NK-92 treated with Interleukin-12 subunit alpha and Interleukin-12 subunit beta, amount 100 ng/mL, for 24 hours (cell line): ENCODE data around the gene ANO1.
"Not testable (repeated sequence)": the region's sequence is repeated elsewhere in the genome, so short reads cannot be mapped to it uniquely, and the experiment has no call there.

ENCODE experiments used
- DNase-seq: peaks from one replicate; lab custom pipeline; 2025; lab: John Stamatoyannopoulos, UW

Gene ANO1

GRCh38 chr11:70192666-70193410 is 114.7 kb downstream of the ANO1 start:
- DNase-seq: no peak

DNA sequence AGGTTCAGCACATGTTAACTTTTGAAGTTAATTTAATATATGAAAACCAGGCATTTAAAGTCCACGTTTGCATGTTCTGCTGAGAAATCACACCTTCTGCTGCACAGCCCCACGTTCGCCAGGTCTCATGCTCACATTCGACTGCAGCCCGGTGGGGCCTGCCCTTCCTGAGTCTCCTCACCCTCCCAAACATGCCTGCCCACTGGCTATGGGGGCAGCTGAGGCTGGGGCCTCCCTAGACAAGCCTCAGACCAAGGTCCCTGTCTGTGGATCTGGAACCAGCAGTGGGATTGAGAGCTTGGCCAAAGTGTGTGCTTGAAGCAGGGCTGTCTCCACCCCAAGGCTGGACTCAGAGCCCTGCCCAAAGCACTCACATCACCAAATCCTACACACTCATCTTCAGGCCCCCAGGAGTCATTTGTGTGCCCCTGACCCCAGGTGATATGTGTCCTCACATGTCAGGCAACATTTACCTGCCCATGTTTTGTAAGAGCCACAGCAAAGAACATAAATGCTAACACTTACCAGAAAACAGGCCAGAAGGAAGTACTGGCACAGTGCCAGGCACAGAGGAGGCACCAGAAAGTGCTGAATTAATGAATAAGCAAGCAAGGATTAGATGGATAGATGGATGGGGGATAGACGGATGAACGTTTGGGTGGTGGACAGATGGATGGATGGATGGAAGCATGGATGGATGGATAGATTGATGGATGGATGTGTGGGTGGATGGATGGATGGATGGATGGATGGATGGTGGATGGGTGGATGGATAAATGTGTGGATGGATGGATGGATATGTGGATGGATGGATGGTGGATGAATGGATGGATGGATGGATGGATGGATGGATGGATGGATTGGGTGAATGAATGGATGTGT is 115.5 kb downstream of the ANO1 start:
- no peak for DNase-seq

DNA sequence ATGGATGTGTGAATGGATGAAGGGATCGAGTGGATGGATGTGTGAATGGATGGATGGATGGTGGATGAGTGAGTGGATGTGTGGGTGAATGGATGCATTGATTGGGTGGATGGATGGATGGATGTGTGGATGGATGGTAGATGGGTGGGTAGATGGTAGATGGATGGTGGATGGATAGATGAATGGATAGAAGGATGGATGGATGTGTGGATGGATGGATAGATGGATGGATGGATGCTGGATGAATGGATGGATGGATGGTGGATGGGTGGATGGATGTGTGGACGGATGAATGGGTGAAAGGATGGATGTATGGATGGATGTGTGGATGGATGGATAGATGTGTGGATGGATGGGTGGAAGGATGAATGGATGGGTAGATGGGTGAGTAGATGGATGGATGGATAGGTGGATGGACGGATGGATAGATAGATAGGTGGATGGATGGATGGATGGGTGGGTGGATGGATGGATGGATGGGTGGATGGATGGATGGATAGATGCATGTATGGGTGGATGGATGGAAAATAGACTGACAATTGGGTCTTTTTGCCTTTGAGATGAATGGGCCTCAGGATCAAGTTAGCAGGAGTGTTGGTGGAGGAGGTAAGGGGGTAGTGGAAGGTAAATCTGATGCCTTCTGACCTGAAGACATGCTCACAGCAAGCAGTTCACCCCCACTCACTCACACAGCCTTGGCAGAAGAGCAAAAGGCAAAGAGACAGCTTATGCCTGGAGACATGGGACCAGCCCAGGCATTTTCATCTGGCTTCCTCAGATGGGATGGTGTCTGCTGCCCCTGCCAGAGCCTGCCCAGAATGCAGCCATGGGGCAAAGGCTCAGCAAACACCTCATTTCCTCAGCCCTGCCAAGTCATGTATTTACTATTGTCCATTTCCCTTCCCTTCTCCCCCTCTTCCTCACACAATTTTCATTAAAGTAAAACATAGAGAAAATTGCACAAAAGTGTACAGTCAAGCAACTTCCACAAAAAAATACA is 117.0 kb downstream of the ANO1 start:
- no peak for DNase-seq

DNA sequence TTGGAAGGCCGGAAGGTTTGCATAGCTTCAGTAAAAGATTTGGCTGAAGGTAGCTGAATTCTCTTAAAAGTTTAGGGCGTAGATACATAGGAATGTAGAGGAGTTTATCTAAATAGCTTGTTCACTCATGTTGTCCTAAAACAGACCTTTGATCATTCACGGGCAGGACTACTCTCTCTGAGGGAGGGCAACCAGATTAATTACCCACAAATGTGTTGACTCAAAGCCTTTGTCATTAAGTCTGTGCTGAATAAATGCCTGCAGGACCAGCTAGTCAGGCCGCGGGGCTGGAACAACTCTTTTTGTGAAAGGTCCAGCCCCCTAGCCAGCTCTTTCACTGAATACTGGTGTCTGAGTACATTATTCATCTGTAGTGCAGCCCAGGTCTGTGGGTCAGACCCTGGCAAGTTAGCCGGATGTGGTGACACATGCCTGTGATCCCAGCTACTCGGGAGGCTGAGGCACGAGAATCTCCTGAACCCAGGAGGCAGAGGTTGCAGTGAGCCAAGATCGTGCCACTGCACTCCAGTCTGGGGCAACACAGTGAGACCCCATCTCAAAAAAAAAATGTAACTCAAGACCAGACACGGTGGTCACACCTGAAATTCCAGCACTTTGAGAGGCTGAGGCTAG is 122.2 kb downstream of the ANO1 start:
- DNase-seq: no peak

DNA sequence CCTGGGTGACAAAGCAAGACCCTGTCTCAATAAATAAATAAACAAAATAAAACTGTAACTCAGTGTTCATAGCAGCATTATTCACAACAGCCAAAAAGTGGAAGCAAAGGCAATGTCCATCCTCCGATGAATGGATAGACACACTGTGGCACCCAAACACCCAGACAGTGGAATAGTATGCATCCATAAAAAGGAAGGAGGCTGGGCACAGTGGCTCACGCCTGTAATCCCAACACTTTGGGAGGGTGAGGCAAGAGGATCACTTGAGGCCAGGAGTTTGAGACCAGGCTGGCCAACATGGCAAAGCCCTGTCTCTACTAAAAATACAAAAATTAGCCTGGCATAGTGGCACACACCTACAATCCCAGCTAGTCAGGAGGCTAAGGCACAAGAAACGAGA is 122.9 kb downstream of the ANO1 start:
- DNase-seq: not testable (repeated sequence)

DNA sequence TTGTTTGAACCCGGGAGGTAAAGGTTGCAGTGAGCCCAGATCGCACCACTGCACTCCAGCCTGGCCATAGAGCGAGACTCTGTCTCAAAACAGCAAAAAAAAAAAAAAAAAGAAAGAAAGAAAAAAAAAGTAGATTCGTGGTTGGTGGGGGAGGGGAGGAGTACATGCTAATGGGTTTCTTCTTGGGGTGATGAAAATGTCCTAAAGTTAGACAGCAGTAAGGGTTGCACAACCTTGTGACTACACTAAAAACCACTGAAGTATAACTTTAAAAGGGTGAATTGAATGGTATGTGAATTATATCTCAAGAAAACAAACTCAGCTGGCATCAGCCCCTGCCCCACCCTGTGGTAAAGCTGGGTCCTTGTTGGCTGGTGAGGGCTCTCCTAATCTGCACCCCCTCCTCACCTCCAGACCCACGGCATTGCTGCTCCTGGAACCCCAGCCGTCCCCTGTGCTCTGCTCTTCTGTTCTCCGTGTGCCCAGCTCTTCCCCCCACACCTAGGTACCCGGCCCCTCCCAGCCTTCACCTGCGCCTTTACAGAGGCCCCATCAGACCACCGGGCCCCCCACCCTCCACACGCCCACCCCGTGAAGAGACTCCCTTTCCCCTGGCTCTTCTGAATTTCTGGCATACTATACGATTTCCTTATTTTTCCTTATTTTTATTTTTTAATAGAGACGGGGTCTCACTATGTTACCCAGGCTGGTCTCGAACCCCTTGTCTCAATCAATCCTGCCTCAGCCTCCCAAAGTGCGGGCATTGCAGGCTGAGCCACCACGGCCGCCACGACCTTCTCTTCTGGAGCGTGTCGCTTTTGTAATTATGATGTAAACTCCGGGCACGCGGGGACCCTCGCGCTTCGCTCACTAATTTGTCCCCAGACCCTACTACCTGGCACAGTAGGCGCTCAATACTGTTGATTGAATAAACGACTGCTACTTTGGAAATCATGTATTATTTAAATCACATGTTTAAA is 124.1 kb downstream of the ANO1 start:
- peak; percentile 31 for DNase-seq

GRCh38 chr11:70202920-70203750 is 125.0 kb downstream of the ANO1 start, which contains the start of gene FADD:
Gene FADD, plus strand, starts transcription at chr11:70203296. Its CDS starts 164 bp downstream, at chr11:70203460.
- DNase-seq: peak; percentile 89

DNA sequence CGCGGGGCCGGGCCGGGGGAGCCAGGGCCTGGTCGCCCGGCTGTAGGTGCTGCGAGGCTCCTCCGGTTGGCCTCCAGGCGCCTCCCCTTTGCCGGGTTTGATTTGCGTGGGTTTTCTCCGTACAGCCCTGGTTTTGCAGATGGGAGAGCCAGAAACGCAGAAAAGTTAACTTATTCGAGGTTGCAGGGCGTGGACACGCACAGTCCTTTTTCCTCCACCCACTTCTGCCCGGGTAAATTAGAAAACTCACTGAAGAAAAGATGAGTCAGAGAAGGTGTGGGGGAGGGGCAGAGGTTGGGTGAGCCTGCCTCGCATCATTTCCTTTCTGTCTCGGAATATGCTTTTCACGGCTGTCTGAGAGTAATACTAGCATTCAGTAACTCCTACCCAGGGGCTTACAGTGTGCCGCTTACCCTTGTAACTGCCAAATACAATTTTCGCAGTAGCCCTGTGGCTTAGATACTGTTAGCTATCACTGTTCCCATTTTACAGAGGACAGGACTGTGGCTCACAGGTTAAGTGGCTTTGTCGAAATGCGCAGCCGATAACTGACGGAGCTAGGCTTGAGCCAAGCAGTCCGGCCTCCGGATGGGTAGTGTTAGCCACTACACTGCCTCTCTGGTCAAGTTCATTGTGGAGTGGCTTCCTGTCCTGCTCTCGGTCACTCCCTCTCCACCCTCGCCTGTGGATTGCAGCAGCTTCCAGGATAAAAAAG is 125.8 kb downstream of the ANO1 start:
- peak; percentile 84 for DNase-seq

DNA sequence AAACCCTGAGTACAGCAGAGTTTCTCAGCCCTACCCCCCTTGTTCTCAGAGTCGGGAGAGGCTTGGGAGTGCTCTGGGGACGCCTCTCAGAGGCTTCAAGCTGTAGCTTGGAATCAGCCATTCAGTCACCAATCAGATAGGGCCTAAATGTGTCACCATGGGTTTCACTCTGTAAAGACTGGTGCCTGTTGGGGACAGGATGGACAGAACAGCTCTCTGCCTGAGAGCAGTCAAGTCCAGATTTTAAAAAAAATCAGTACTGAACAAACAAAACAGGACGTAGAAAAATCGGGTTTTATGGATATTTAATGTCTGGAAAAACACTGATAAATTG is 126.3 kb downstream of the ANO1 start:
- DNase-seq: no peak

DNA sequence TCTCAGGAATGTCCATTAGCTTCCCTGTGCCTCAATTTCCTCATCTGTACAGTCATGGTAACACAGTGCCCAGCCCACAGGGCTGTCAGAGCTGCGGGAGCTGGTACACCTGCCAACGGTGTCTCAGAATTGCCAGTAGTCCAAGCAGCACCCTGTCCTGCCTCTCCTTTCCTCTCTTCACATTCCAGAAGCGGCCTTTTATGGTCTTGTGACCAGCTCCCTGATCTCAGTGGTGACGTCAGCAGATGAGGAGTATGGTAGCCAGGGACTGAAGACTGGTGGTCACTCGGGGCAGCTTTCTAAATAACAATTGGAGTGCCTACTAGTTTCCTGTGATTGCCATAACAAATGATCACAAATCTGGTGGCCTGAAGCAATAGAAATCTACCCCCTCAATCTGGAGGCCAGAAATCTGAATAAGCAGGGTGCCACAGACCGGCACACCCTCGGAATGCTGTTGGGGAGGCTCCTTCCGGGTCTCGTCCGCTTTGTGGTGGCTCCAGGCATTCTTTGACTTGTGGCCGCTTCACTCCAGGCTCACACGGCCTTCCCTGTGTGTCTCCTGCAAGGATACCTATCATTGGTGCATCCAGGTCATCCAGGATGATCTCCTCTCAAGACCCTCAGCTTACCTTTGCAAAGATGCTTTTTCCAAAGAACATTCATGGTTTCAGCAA is 127.1 kb downstream of the ANO1 start:
- no peak for DNase-seq

DNA sequence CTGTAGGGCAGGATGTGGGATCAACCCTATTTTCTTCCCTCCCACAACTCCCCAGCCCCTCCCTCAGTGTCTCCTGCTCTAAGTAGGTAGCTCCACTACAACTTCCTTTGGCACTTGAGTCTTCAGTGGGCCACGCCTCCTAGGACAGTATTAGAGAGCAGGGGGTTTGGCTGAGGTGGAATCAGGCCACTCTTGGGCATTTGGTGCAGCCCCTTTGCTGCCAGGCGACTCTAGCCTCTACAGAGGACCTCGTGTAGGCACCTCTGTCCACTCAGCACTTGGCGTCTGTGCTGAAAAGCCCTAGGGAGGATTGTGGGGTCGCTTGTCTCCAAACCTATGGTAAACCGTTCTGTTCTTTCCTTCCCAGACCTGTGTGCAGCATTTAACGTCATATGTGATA is 127.6 kb downstream of the ANO1 start:
- DNase-seq: no peak

GRCh38 chr11:70206226-70206981 is 128.3 kb downstream of the ANO1 start:
- no peak for DNase-seq

GRCh38 chr11:70206982-70207376 is 128.9 kb downstream of the ANO1 start:
- no peak for DNase-seq

DNA sequence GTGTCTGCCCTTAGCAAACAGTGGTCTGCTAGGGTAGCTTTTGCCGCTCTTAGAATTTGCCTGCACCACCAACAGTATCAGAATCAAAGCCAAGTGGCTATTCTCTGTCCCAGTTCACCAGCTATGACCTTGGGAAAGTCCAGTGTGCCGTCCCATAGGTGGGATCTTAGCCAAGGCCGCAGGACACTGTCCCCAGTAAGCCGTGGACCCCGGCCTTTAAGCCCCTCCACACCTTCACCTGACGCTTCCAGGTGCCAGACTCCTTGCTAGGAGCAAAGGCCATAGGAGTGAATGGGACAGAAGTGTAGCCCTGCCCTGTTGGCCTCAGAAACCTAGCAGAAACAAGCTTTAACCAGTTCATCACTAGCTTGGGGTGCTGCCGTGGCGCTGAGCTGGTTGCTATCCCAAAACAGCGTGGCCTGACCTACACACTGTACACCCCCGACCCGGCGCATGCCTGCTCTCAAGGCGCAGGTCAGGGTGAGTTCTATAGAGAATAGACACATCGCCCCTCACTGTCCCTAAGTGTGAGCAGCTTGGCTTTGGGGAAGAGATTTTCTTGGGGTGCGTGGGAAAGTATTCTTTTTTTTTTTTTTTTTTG is 129.5 kb downstream of the ANO1 start:
- DNase-seq: no peak

DNA sequence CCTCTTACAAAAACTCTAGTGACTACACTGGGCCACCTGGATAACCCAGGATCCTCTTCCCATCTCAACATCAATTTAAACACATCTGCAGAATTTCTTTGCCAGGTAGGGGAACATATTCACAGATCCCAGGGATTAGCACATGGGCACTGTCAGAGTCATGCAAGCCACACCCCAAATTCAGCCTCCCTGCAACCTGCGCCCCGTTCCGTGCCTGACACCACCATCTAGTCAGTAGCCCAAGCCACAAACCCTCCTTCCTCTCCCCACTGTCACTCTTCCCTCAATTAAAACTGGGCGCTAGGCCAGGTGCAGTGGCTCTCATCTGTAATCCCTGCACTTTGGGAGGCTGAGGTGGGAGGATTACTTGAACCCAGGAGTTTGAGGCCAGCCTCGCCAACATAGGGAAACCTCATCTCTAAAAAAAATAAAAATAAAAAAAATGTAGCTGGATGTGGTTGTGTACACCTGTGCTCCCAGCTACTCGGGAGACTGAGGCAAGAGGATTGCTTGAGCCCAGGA is 131.3 kb downstream of the ANO1 start:
- DNase-seq: no peak

GRCh38 chr11:70210051-70210501 is 132.0 kb downstream of the ANO1 start:
- DNase-seq: no peak

- no peak for DNase-seq
Observed at GRCh38 chr11:70210530-70210929, 132.4 kb downstream of the ANO1 start.
